Smooth muscle cell (in vitro differentiated cells): ENCODE measurements around the gene CYP17A1. TPM values are rescaled to one million over a fixed set of nuclear protein-coding genes. Genes with fewer than 3 reads are reported as not detected.
"Not testable (repeated sequence)": the region's sequence is repeated elsewhere in the genome, so short reads cannot be mapped to it uniquely, and the experiment has no call there.

Source experiments
- DNase-seq: peaks from one replicate; lab custom pipeline; 2025; ENCODE audit not compliant: unreplicated experiment; lab: John Stamatoyannopoulos, UW
- H2AFZ ChIP-seq: fragments of 200-600 bp; sonication (generic); 2 replicates; pipeline ENCODE4 v1.6.0; 2016; ENCODE audit warnings: antibody characterized with exemption, low read depth, mild to moderate bottlenecking
- H3F3A ChIP-seq: fragments of 200-600 bp; sonication (generic); 2 replicates; pipeline ENCODE4 v1.6.0; 2017; ENCODE audit warnings: antibody characterized with exemption, low read depth
- H3K27ac ChIP-seq: fragments of 200-600 bp; sonication (generic); 2 replicates; pipeline ENCODE4 v1.5.1; 2016; ENCODE audit warnings: low read depth, mild to moderate bottlenecking
- H3K27me3 ChIP-seq: fragments of 200-600 bp; sonication (generic); 2 replicates; pipeline ENCODE4 v1.6.1; 2016; ENCODE audit warnings: low read depth, mild to moderate bottlenecking
- H3K36me3 ChIP-seq: fragments of 200-600 bp; sonication (generic); 2 replicates; pipeline ENCODE4 v1.5.1; 2016; ENCODE audit warnings: low read depth
- H3K4me1 ChIP-seq: fragments of 200-600 bp; sonication (generic); 2 replicates; pipeline ENCODE4 v1.5.1; 2016; ENCODE audit warnings: low read depth
- H3K4me2 ChIP-seq: fragments of 200-600 bp; sonication (generic); 2 replicates; pipeline ENCODE4 v1.6.0; 2016; ENCODE audit warnings: mild to moderate bottlenecking
- H3K4me3 ChIP-seq: fragments of 200-600 bp; sonication (generic); 2 replicates; pipeline ENCODE4 v1.5.1; 2016; ENCODE audit warnings: mild to moderate bottlenecking
- H3K79me2 ChIP-seq: fragments of 200-600 bp; sonication (generic); 2 replicates; pipeline ENCODE4 v1.6.0; 2016; ENCODE audit warnings: low read depth, mild to moderate bottlenecking
- H3K9ac ChIP-seq: fragments of 200-600 bp; sonication (generic); 2 replicates; pipeline ENCODE4 v1.6.0; 2016; ENCODE audit warnings: low read depth
- H3K9me3 ChIP-seq: fragments of 200-600 bp; sonication (generic); replicated peaks from 2 replicates; pipeline ENCODE4 v1.5.1; 2016; ENCODE audit warnings: low read depth
- H4K20me1 ChIP-seq: fragments of 200-600 bp; sonication (generic); 2 replicates; pipeline ENCODE4 v1.6.0; 2016; ENCODE audit warnings: low read depth
- WGBS: methylation state at CpG from one replicate; pipeline ENCODE4 v1.1.7; 2016; ENCODE audit warnings: low lambda C conversion rate; 5-methylcytosine and 5-hydroxymethylcytosine counted together
- polyA plus RNA-seq: library from polyadenylated mRNA; unstranded; fragments of >200 nt; fragmentation: Nextera tagmentation; extraction: Ambion mirVana; gene quantifications from 2 replicates; pipeline ENCODE4 v1.2.1, GENCODE V29; 2016
- total RNA-seq: library from RNA; depleted of rRNA; stranded (reverse); fragments of >200 nt; gene quantifications from 2 replicates; pipeline ENCODE4 v1.2.3, GENCODE V29; 2014
- TF ChIP-seq, protein P1 (sequence below): fragments of 200-600 bp; sonication (generic); IDR thresholded peaks from 2 replicates; pipeline ENCODE4 v1.5.1; 2017; ENCODE audit warnings: borderline replicate concordance, mild to moderate bottlenecking, antibody characterized with exemption; ENCODE audit not compliant: insufficient read depth, poor library complexity, severe bottlenecking

CYP17A1 gene
- total and polyA plus RNA-seq, 2 experiments from 2014 or later: not detected

DNA sequence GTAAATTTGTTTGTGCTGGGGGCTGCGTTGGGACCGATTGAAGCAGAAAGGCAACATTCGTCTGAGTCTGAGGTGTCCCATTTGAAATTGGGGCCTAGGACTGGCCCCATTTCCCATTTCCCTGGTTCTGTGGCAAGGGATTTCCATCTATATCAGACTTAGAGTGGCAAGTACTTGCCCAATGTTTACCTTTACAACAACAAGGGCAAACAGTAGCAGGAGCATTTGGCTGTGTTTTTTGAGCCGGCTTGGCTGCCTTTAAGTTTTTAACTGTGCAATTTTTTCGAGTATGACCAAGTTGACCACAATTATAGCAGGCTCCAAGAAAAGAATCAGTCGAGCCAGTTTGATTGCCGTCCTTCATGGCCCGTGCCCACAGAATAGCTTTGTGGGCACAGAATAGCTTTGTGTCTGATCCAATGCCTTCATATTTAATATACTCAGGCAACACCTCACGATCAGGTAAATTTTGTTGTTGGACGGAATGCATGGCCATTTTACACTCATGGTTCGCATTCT lies 4.7 kb upstream of the CYP17A1 start:
- TF ChIP-seq, protein P1, sequence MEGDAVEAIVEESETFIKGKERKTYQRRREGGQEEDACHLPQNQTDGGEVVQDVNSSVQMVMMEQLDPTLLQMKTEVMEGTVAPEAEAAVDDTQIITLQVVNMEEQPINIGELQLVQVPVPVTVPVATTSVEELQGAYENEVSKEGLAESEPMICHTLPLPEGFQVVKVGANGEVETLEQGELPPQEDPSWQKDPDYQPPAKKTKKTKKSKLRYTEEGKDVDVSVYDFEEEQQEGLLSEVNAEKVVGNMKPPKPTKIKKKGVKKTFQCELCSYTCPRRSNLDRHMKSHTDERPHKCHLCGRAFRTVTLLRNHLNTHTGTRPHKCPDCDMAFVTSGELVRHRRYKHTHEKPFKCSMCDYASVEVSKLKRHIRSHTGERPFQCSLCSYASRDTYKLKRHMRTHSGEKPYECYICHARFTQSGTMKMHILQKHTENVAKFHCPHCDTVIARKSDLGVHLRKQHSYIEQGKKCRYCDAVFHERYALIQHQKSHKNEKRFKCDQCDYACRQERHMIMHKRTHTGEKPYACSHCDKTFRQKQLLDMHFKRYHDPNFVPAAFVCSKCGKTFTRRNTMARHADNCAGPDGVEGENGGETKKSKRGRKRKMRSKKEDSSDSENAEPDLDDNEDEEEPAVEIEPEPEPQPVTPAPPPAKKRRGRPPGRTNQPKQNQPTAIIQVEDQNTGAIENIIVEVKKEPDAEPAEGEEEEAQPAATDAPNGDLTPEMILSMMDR: no peak
- no peak for DNase-seq
- Histone ChIP-seq H3K9ac (no peak overlapping the region), H4K20me1 (no peaks in the 10 kb centered on the region), H3K27me3 (peaks cover 5% of the 10 kb centered on the region), H3F3A (no peaks in the 10 kb centered on the region), H3K27ac (no peak overlapping the region), H3K4me1 (no peaks in the 10 kb centered on the region), H3K4me2 (no peak overlapping the region), H3K79me2 (no peaks in the 10 kb centered on the region), H3K9me3 (no peaks in the 10 kb centered on the region), H3K4me3 (no peak overlapping the region), H3K36me3 (no peaks in the 10 kb centered on the region), H2AFZ (no peak overlapping the region)
- WGBS: 90% methylated on average over 11 of the region's 11 CpGs

DNA sequence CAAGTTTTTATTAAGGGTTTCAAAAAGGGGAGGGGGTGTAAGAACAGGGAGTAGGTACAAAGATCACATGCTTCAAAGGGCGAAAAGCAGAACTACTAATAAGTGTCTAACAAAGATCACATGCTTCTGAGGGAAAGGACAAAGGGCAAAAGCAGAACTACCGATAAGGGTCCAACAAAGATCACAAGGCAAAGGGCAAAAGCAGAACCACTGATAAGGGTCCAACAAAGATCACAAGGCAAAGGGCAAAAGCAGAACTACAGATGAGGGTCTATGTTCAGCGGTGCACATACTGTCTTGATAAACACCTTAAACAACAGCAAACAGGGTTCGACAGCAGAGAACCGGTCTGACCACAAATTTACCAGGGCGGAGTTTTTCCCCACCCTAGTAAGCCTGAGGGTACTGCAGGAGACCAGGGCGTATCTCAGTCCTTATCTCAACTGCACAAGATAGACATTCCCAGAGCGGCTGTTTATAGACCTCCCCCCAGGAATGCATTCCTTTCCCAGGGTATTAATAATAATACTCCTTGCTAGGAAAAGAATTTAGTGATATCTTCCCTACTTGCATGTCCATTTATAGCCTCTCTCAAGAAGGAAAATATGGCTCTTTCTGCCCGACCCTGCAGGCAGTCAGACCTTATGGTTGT lies 1.2 kb upstream of the CYP17A1 start:
- 90% methylated on average over 9 of the region's 9 CpGs for WGBS
- H4K20me1 ChIP-seq: not testable (repeated sequence)

DNA sequence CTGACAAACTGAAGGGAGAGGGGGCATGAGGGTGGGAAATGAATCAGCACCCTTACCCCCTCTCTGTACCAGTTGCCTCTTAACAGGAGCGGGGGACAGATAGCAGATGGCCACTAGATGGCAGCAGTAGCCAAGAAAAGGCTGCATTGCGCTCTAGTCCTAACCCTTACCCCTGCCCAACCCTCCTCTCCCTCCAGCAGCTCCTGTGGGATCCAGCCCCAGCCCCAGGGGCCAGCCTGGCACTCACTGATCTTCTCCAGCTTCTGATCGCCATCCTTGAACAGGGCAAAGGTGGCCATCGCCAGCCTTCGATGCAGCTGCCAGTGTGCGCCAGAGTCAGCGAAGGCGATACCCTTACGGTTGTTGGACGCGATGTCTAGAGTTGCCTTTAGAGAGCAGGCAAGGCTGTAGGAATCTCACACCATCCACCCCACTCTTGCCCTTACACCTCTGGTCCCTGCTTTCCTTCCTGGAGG lies 2.2 kb downstream of the CYP17A1 start:
- Histone ChIP-seq H3K27me3 (no peaks in the 10 kb centered on the region), H3K9ac (no peak overlapping the region), H2AFZ (no peak overlapping the region), H3K36me3 (no peaks in the 10 kb centered on the region), H3K4me2 (no peak overlapping the region), H3K79me2 (no peaks in the 10 kb centered on the region), H4K20me1 (no peaks in the 10 kb centered on the region), H3K4me3 (no peak overlapping the region), H3F3A (no peaks in the 10 kb centered on the region), H3K27ac (no peak overlapping the region), H3K4me1 (no peaks in the 10 kb centered on the region), H3K9me3 (no peaks in the 10 kb centered on the region)
- TF ChIP-seq, protein P1: peak; percentile 86
- WGBS: 62% methylated on average over 11 of the region's 11 CpGs
- peak; percentile 8 for DNase-seq

More for the DNA sequence above, 1.2 kb upstream of the CYP17A1 start:
- not testable (repeated sequence) for H3F3A ChIP-seq, DNase-seq, H3K9me3 ChIP-seq, H3K4me1 ChIP-seq, H2AFZ ChIP-seq, H3K79me2 ChIP-seq, H3K27ac ChIP-seq, H3K27me3 ChIP-seq, H3K4me2 ChIP-seq, H3K36me3 ChIP-seq, H3K4me3 ChIP-seq, H3K9ac ChIP-seq

DNA sequence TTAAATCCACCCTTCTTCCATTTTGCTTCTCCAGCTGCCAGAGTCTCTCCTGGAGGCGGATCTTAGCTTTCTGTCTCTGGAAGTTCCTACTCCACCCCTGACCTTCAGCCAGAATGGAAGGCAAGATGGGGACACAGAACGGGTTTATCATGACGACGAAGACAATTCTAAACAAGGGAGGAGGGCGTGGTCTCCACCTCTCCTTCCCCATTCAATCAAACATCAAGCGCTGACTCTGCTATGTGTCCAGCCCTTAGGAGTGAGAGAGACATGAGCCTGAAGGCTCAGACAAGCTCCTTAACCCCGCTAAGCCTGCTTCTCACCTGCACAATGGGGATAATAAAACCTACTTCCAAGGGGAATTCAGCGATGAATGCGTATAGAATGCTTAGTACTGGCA lies 3.1 kb downstream of the CYP17A1 start:
- DNase-seq: no peak
- 70% methylated on average over 9 of the region's 9 CpGs for WGBS

More for the DNA sequence above, 3.1 kb downstream of the CYP17A1 start:
- H4K20me1 ChIP-seq: no peaks in the 10 kb centered on the region
- H3K9me3 ChIP-seq: no peaks in the 10 kb centered on the region
- H3K27ac ChIP-seq: no peak overlapping the region
- no peaks in the 10 kb centered on the region for H3K36me3 ChIP-seq
- no peak overlapping the region for H3K9ac ChIP-seq
- TF ChIP-seq, protein P1: no peak
- no peaks in the 10 kb centered on the region for H3K27me3 ChIP-seq
- H3K4me3 ChIP-seq: no peak overlapping the region
- no peak overlapping the region for H2AFZ ChIP-seq
- H3K4me2 ChIP-seq: no peak overlapping the region
- H3F3A ChIP-seq: no peaks in the 10 kb centered on the region
- no peaks in the 10 kb centered on the region for H3K79me2 ChIP-seq
- no peaks in the 10 kb centered on the region for H3K4me1 ChIP-seq
